NCI-H146 (cell line): ENCODE results near the gene NTN1.
A peak's percentile ranks its signal among the peaks of the same experiment; 100 is the strongest.
"Not testable (repeated sequence)": the region's sequence is repeated elsewhere in the genome, so short reads cannot be mapped to it uniquely, and the experiment has no call there.

Source experiments
- DNase-seq: peaks from one replicate; lab custom pipeline; 2025; lab: John Stamatoyannopoulos, UW

The NTN1 gene

GRCh38 chr17:9087921-9088320 is 66.6 kb downstream of the NTN1 start:
- no peak for DNase-seq

GRCh38 chr17:9090641-9091096 is 69.4 kb downstream of the NTN1 start:
- no peak for DNase-seq

- DNase-seq = no peak
Measured at GRCh38 chr17:9094193-9094592, 72.9 kb downstream of the NTN1 start.

GRCh38 chr17:9095390-9095789 is 74.1 kb downstream of the NTN1 start:
- no peak for DNase-seq

GRCh38 chr17:9098242-9098825 is 77.0 kb downstream of the NTN1 start:
- DNase-seq = peak; percentile 91

- no peak for DNase-seq
Measured at GRCh38 chr17:9101356-9101755, 80.0 kb downstream of the NTN1 start.

- not testable (repeated sequence) for DNase-seq
Measured at GRCh38 chr17:9103193-9103592, 81.9 kb downstream of the NTN1 start.

- DNase-seq = no peak
Measured at GRCh38 chr17:9104370-9105041, 83.2 kb downstream of the NTN1 start.

- DNase-seq = no peak
Measured at GRCh38 chr17:9105068-9105868, 84.0 kb downstream of the NTN1 start.

GRCh38 chr17:9106278-9106677 is 85.0 kb downstream of the NTN1 start:
- not testable (repeated sequence) for DNase-seq

- no peak for DNase-seq
Measured at GRCh38 chr17:9107527-9107926, 86.2 kb downstream of the NTN1 start.

- DNase-seq = no peak
Measured at GRCh38 chr17:9108146-9108545, 86.8 kb downstream of the NTN1 start.

- DNase-seq = no peak
Measured at GRCh38 chr17:9109933-9110332, 88.6 kb downstream of the NTN1 start.

GRCh38 chr17:9110501-9110900 is 89.2 kb downstream of the NTN1 start:
- DNase-seq = no peak

GRCh38 chr17:9115214-9116191 is 94.2 kb downstream of the NTN1 start:
- DNase-seq = no peak

- DNase-seq = no peak
Measured at GRCh38 chr17:9116311-9116835, 95.1 kb downstream of the NTN1 start.

GRCh38 chr17:9116861-9117568 is 95.7 kb downstream of the NTN1 start:
- DNase-seq = no peak

- DNase-seq = no peak
Measured at GRCh38 chr17:9120471-9120870, 99.2 kb downstream of the NTN1 start.

GRCh38 chr17:9121186-9121820 is 100.0 kb downstream of the NTN1 start:
- no peak for DNase-seq
